SHP77 (cell line): ENCODE results near the gene ZNF487.
"Not testable (repeated sequence)": the region's sequence is repeated elsewhere in the genome, so short reads cannot be mapped to it uniquely, and the experiment has no call there.

Experiments
- DNase-seq, 2 experiments: peaks; one replicate each; lab custom pipeline; 2025; lab: John Stamatoyannopoulos, UW

Gene ZNF487

DNA sequence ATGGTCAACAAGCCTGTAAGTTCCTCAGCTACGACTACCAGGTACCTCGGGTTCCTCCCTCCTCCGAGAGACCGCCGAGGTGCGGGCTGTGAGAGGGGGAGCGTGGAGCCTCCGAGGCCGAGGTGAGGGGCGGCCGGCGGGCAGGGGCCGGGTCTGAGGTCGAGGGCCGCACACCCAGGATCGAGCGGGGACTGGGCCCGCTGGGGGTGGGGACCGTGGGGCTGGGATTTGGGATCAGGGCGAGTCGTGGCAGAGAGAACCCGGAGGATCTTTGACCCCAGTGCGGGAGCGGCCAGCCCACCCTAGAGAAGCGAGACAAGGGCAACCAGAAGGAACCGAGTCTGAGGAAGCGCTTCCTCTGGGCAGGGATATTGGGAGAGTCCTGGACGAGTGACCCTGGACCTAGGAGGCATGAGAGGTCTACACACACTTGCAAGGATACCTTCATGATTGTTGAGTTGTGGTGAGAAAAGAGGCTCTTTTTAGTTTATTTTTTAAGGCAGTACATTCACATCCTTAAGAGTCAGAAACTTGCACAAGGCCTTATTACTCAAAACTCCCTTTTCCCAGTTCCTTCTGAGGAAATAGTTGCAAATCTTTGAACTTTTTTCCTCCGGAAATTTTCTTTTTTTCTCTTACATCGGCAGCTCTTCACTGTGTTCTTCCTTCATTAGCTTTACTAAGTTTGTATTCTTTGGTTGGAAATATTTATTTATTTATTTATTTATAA is 395 bp downstream of the ZNF487 start:
- DNase-seq, result no peak

GRCh38 chr10:43440463-43441134 is 3.7 kb downstream of the ZNF487 start:
- no peak for DNase-seq

DNA sequence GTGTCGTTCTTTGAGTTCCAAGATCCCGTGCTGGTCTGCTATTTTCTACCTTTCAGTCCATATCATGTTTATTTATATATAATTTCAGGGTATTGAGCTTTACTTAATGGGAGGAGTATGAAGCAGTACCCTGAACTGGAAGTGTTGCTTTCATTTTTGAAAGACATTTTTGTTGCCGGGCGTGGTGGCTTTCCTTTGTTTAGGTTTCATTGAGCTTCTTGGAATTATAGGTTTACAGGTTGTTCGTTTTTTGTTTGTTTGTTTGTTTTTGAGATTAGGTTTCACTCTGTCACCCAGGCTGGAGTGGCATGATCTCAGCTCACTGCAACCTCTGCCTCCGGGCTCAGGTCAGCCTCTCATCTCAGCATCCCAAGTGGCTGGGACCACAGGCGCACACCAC is 7.4 kb downstream of the ZNF487 start:
- no peak for DNase-seq

- DNase-seq, result no peak
Measured at GRCh38 chr10:43444897-43445466, 8.1 kb downstream of the ZNF487 start.

- not testable (repeated sequence) for DNase-seq
Measured at GRCh38 chr10:43446219-43447017, 9.5 kb downstream of the ZNF487 start.

GRCh38 chr10:43448742-43449141 is 11.8 kb downstream of the ZNF487 start:
- DNase-seq, result no peak

GRCh38 chr10:43452356-43452914 is 15.5 kb downstream of the ZNF487 start:
- no peak for DNase-seq

GRCh38 chr10:43453266-43453831 is 16.4 kb downstream of the ZNF487 start:
- DNase-seq, result no peak

DNA sequence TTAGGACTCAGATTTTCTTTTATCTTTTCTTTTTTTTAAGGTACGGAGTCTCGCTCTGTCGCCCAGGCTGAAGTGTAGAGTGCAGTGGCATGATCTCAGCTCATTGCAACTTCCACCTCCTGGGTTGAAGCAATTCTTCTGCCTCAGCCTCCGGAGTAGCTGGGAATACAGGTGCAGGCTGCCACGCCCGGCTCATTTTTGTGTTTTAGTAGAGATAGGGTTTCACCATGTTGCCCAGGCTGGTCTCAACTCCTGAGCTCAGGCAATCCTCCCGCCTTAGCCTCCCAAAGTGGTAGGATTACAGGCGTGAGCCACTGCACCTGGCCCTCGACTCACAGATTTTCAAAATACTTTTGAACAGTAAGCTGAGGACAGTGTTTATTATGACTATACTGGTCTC is 17.1 kb downstream of the ZNF487 start:
- DNase-seq, result not testable (repeated sequence)

DNA sequence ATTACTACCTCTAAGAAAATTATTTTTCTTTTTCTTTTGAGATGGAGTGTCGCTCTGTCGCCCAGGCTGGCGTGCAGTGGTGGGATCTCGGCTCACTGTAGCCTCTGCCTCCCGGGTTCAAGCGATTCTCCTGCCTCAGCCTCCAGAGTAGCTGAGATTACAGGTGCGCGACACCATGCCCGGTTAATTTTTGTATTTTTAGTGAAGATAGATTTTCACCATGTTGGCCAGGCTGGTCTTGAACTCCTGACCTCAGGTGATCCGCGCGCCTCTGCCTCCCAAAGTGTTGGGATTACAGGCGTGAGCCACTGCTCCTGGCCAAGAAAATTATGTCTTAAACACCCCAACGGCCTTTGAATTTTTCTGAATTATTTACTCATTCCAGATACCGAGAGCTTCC is 19.6 kb downstream of the ZNF487 start:
- DNase-seq, result not testable (repeated sequence)

- DNase-seq, result no peak
Measured at GRCh38 chr10:43458227-43458626, 21.3 kb downstream of the ZNF487 start.

DNA sequence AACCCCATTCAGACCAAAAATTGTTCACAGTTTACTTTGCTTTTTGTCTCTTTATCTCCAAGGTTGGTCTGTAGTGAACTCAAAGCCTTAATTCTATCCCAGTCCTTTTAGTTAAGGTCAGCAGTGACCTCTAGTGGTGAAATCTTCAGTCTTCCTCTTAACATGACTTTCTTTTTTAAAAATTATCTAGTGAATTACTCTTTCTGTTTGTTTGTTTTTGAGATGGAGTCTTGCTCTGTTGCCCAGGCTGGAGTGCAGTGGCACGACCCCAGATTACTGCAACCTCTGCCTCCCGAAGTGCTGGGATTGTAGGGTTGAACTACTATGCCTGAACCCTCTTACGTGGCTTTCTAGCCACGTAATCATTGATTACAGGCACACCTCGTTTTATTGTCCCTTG is 25.0 kb downstream of the ZNF487 start:
- peak; percentile 46 to 67 for DNase-seq

GRCh38 chr10:43465086-43465735 is 28.3 kb downstream of the ZNF487 start:
- DNase-seq, result not testable (repeated sequence)

DNA sequence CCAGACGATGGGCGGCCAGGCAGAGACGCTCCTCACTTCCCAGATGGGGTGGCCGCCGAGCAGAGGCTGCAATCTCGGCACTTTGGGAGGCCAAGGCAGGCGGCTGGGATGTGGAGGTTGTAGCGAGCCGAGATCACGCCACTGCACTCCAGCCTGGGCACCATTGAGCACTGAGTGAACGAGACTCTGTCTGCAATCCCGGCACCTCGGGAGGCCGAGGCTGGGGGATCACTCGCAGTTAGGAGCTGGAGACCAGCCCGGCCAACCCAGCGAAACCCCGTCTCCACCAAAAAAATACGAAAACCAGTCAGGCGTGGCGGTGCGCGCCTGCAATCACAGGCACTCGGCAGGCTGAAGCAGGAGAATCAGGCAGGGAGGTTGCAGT is 28.8 kb downstream of the ZNF487 start:
- DNase-seq, result not testable (repeated sequence)

DNA sequence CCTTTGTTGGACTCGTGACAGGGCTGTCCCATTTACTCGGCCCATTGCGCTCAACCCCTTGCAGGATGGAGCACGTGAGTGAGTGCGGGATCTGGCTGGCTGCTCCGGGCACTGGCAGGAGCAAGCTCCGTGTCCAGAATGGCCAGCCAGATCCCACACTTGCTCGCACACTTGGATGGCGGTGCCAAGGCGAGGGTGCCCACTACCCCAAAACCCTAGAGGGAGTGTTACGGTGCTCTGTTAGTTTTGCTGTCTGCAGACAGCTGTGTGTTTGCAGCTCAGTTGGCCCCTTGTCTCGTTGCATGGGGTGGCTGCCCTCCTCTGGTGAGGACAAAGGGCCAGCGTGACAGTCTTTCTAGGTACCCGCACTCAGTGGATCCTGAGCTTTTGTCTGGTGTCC is 34.2 kb downstream of the ZNF487 start:
- DNase-seq, result no peak

GRCh38 chr10:43471935-43472720 is 35.2 kb downstream of the ZNF487 start:
- no peak for DNase-seq

GRCh38 chr10:43479275-43479674 is 42.4 kb downstream of the ZNF487 start:
- no peak for DNase-seq

- DNase-seq, result no peak
Measured at GRCh38 chr10:43482319-43483078, 45.6 kb downstream of the ZNF487 start.

DNA sequence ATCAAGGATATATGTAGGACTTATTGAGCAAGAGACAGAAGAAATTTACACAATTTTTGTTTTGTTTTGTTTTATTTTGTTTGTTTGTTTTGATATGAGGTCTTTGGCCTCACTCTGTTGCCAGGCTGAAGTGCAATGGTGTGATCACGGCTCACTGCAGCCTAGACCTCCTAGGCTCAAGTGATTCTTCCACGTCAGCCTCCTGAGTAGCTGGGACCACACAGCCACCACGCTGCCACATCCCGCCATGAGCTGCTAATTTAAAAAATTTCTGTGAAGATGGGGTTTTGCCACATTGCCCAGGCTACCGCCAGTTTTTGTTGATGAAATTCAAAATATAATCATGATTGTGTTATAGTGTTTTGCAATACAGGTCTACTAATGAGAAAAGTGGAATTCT is 54.9 kb downstream of the ZNF487 start:
- no peak for DNase-seq

GRCh38 chr10:43502931-43503330 is 66.0 kb downstream of the ZNF487 start:
- no peak for DNase-seq
